ENCODE measurements around the gene DNAJA4. TPM values are rescaled to one million over a fixed set of nuclear protein-coding genes. Genes with fewer than 3 reads are reported as not detected.
"Not testable (repeated sequence)": the region's sequence is repeated elsewhere in the genome, so short reads cannot be mapped to it uniquely, and the experiment has no call there.

Gene DNAJA4
- polyA plus RNA-seq, 1 donor, result 37.6 TPM

GRCh38 chr15:78243491-78243941 is 20.8 kb upstream of the DNAJA4 start:
- no peak for DNase-seq

- no peak for DNase-seq
These were observed 20.3 kb upstream of the DNAJA4 start for GRCh38 chr15:78244101-78244500.

GRCh38 chr15:78244893-78245292 is 19.5 kb upstream of the DNAJA4 start:
- DNase-seq, result no peak

- not testable (repeated sequence) for DNase-seq
These were observed 19.0 kb upstream of the DNAJA4 start for GRCh38 chr15:78245392-78245791.

- DNase-seq, result not testable (repeated sequence)
These were observed 18.3 kb upstream of the DNAJA4 start for GRCh38 chr15:78245976-78246620.

GRCh38 chr15:78247911-78248310 is 16.5 kb upstream of the DNAJA4 start:
- DNase-seq, result no peak

GRCh38 chr15:78249131-78249530 is 15.2 kb upstream of the DNAJA4 start:
- DNase-seq, result no peak

- DNase-seq, result no peak
These were observed 13.2 kb upstream of the DNAJA4 start for GRCh38 chr15:78251136-78251535.

- DNase-seq, result no peak
These were observed 8.8 kb upstream of the DNAJA4 start for GRCh38 chr15:78255421-78256043.

GRCh38 chr15:78256044-78256437 is 8.3 kb upstream of the DNAJA4 start:
- DNase-seq, result no peak

- no peak for DNase-seq
These were observed 6.7 kb upstream of the DNAJA4 start for GRCh38 chr15:78257681-78258080.

- DNase-seq, result no peak
These were observed 5.1 kb upstream of the DNAJA4 start for GRCh38 chr15:78259232-78259631.

- DNase-seq, result no peak
These were observed 3.9 kb upstream of the DNAJA4 start for GRCh38 chr15:78260489-78260888.

- DNase-seq, result no peak
These were observed 3.3 kb upstream of the DNAJA4 start for GRCh38 chr15:78261062-78261461.

- no peak for DNase-seq
These were observed 996 bp upstream of the DNAJA4 start for GRCh38 chr15:78263351-78263781.

GRCh38 chr15:78263907-78264303 is 457 bp upstream of the DNAJA4 start:
- no peak for DNase-seq

GRCh38 chr15:78265137-78265460 is 737 bp downstream of the DNAJA4 start:
- no peak for DNase-seq

- DNase-seq, result no peak
These were observed 1.4 kb downstream of the DNAJA4 start for GRCh38 chr15:78265752-78266224.

- no peak for DNase-seq
These were observed 1.9 kb downstream of the DNAJA4 start for GRCh38 chr15:78266229-78266628.

- no peak for DNase-seq
These were observed 2.4 kb downstream of the DNAJA4 start for GRCh38 chr15:78266806-78267205.

GRCh38 chr15:78272316-78272715 is 8.0 kb downstream of the DNAJA4 start:
- DNase-seq, result no peak

GRCh38 chr15:78272776-78273175 is 8.4 kb downstream of the DNAJA4 start:
- DNase-seq, result no peak

- DNase-seq, result no peak
These were observed 10.6 kb downstream of the DNAJA4 start for GRCh38 chr15:78274994-78275393.
